Prostate gland (tissue), 2 donors: ENCODE measurements around the gene RYR2. TPM values are rescaled to one million over a fixed set of nuclear protein-coding genes. Genes with fewer than 3 reads are reported as not detected.

ENCODE experiments used
- DNase-seq: peaks from one replicate; pipeline ENCODE4 v3.0.0-alpha.2; 2019; ENCODE audit warnings: low spot score
- H3K27ac ChIP-seq, 2 donors: fragments of 200-600 bp; sonication (generic); 2 replicates each; pipeline ENCODE4 v1.5.1; 2017 to 2019
- H3K27me3 ChIP-seq: fragments of 200-600 bp; sonication (generic); replicated peaks from 2 replicates; pipeline ENCODE4 v1.5.1; 2019; ENCODE audit not compliant: insufficient read depth
- H3K36me3 ChIP-seq, 2 donors: fragments of 200-600 bp; sonication (generic); 1 replicate in 1 of 2; 2 replicates in 1 of 2; pipeline versions ENCODE4 v1.5.1 to v1.8.1; 2017 to 2019
- H3K4me1 ChIP-seq: fragments of 200-600 bp; sonication (generic); replicated peaks from 2 replicates; pipeline ENCODE4 v1.5.1; 2019
- H3K4me3 ChIP-seq, 2 donors: fragments of 200-600 bp; sonication (generic); 2 replicates each; pipeline ENCODE4 v1.5.1; 2017 to 2019
- H3K9me3 ChIP-seq: fragments of 200-600 bp; sonication (generic); 2 replicates; pipeline ENCODE4 v1.5.1; 2017
- CTCF ChIP-seq, 4 experiments: fragments of 200-600 bp in 2 of 4; fragments of 450-650 bp in 2 of 4; sonication (generic) in 2 of 4; IDR thresholded peaks; 1 replicate in 3 of 4; 2 replicates in 1 of 4; pipeline ENCODE4 v1.5.1; 2016 to 2019; ENCODE audit warnings: antibody characterized with exemption in 4 of 4, mild to moderate bottlenecking in 2 of 4, moderate library complexity in 2 of 4
- POLR2A ChIP-seq: fragments of 450-650 bp; IDR thresholded peaks from one replicate; pipeline ENCODE4 v1.6.1; 2016; ENCODE audit warnings: antibody characterized with exemption, mild to moderate bottlenecking
- POLR2AphosphoS5 ChIP-seq: sonication (generic); formaldehyde crosslinking; IDR thresholded peaks from one replicate; pipeline ENCODE4 v1.6.1; 2017; ENCODE audit warnings: antibody characterized with exemption
- WGBS: methylation state at CpG from one replicate; pipeline ENCODE4 v1.1.5; 2018; 5-methylcytosine and 5-hydroxymethylcytosine counted together
- intact Hi-C: fragments of 100-400 bp; cut with DNase I; formaldehyde crosslinking; loops from one replicate; pipeline ENCODE4 v1.14.2; 2022
- total RNA-seq, 2 donors: library from RNA; depleted of rRNA; stranded (reverse); fragments of >200 nt; gene quantifications; one replicate each; pipeline ENCODE4 v1.1.0, GENCODE V29; 2016

The RYR2 gene
- total RNA-seq, 2 donors from 2014 or later = 2.9 to 6.7 TPM

- H3K36me3 ChIP-seq = no peaks in the 10 kb centered on the region
- H3K27me3 ChIP-seq = no peaks in the 10 kb centered on the region
- H3K9me3 ChIP-seq = no peaks in the 10 kb centered on the region
- 84% methylated on average over 5 of the region's 5 CpGs for WGBS
- no peaks in the 10 kb centered on the region for H3K4me1 ChIP-seq
- H3K27ac ChIP-seq = no peak overlapping the region
- no peak overlapping the region for H3K4me3 ChIP-seq
- intact Hi-C loops = no loop called here
- TF ChIP-seq POLR2A (no peak), CTCF (IDR thresholded peaks at IDR 0.05) (no peak)
- DNase-seq = no peak
These were observed 658.2 kb downstream of the RYR2 start for GRCh38 chr1:237700181-237700580.

- H3K27ac ChIP-seq = no peak overlapping the region
- no peaks in the 10 kb centered on the region for H3K36me3 ChIP-seq
- DNase-seq = no peak
- no peaks in the 10 kb centered on the region for H3K9me3 ChIP-seq
- H3K4me3 ChIP-seq = no peak overlapping the region
- H3K4me1 ChIP-seq = no peaks in the 10 kb centered on the region
- no peaks in the 10 kb centered on the region for H3K27me3 ChIP-seq
- no peak for TF ChIP-seq CTCF (IDR thresholded peaks at IDR 0.05)
- intact Hi-C loops = no loop called here
- 68% methylated on average over 2 of the region's 2 CpGs for WGBS
These were observed 659.5 kb downstream of the RYR2 start for GRCh38 chr1:237701534-237701933.

- H3K27me3 ChIP-seq = no peaks in the 10 kb centered on the region
- no peaks in the 10 kb centered on the region for H3K9me3 ChIP-seq
- H3K27ac ChIP-seq = no peak overlapping the region
- H3K4me3 ChIP-seq = no peak overlapping the region
- WGBS = 45% methylated on average over 2 of the region's 2 CpGs
- TF ChIP-seq POLR2A = no peak
- TF ChIP-seq POLR2AphosphoS5 = no peak
- no peak for TF ChIP-seq CTCF (IDR thresholded peaks at IDR 0.05)
- intact Hi-C loops = no loop called here
- no peaks in the 10 kb centered on the region for H3K36me3 ChIP-seq
- H3K4me1 ChIP-seq = no peaks in the 10 kb centered on the region
- no peak for DNase-seq
These were observed 660.2 kb downstream of the RYR2 start for GRCh38 chr1:237702161-237702560.

- no peaks in the 10 kb centered on the region for H3K9me3 ChIP-seq
- no peaks in the 10 kb centered on the region for H3K27me3 ChIP-seq
- intact Hi-C loops = no loop called here
- no peak for TF ChIP-seq CTCF (IDR thresholded peaks at IDR 0.05)
- no peak for TF ChIP-seq POLR2A
- TF ChIP-seq POLR2AphosphoS5 = no peak
- H3K4me1 ChIP-seq = no peaks in the 10 kb centered on the region
- no peak overlapping the region for H3K27ac ChIP-seq
- H3K36me3 ChIP-seq = no peaks in the 10 kb centered on the region
- H3K4me3 ChIP-seq = no peak overlapping the region
- WGBS = 86% methylated on average over 4 of the region's 4 CpGs
- DNase-seq = no peak
These were observed 663.5 kb downstream of the RYR2 start for GRCh38 chr1:237705462-237705861.

GRCh38 chr1:237709355-237709754 lies 667.4 kb downstream of the RYR2 start:
- TF ChIP-seq POLR2A (no peak), CTCF (IDR thresholded peaks at IDR 0.05) (no peak), POLR2AphosphoS5 (no peak)
- intact Hi-C loops = no loop called here
- H3K36me3 ChIP-seq = no peaks in the 10 kb centered on the region
- WGBS = 83% methylated on average over 3 of the region's 3 CpGs
- H3K27me3 ChIP-seq = no peaks in the 10 kb centered on the region
- H3K27ac ChIP-seq = no peak overlapping the region
- H3K4me3 ChIP-seq = no peak overlapping the region
- H3K9me3 ChIP-seq = no peaks in the 10 kb centered on the region
- H3K4me1 ChIP-seq = no peaks in the 10 kb centered on the region
- DNase-seq = no peak
